ENCODE measurements around the gene FAM111B.
A peak's percentile ranks its signal among the peaks of the same experiment; 100 is the strongest.
"Not testable (repeated sequence)": the region's sequence is repeated elsewhere in the genome, so short reads cannot be mapped to it uniquely, and the experiment has no call there.

FAM111B gene

GRCh38 chr11:59081430-59082020 lies 25.5 kb upstream of the FAM111B start:
- H3K4me1 ChIP-seq (ENCODE audit: insufficient read depth, low read length); H3K27me3 ChIP-seq (ENCODE audit: insufficient read depth, low read length); H3K36me3 ChIP-seq (ENCODE audit: insufficient read depth, low read length); H2AFZ ChIP-seq (ENCODE audit: low read depth, low read length); H3K4me3 ChIP-seq (ENCODE audit: low read length); H3K9me3 ChIP-seq (ENCODE audit: low read length): not testable (repeated sequence)

- not testable (repeated sequence) for H3K4me1 ChIP-seq (ENCODE audit: insufficient read depth, low read length); H3K27me3 ChIP-seq (ENCODE audit: insufficient read depth, low read length); H3K9me3 ChIP-seq (ENCODE audit: low read length); H2AFZ ChIP-seq (ENCODE audit: low read depth, low read length); H3K4me3 ChIP-seq (ENCODE audit: low read length); H3K36me3 ChIP-seq (ENCODE audit: insufficient read depth, low read length)
Measured at GRCh38 chr11:59086007-59086406, 21.0 kb upstream of the FAM111B start, which contains the start of gene GLYATL1B. GLYATL1B (plus strand) TSS chr11:59086307; CDS start chr11:59086307, 0 bp downstream.

GRCh38 chr11:59088162-59088561 lies 18.9 kb upstream of the FAM111B start:
- no peaks in the 10 kb centered on the region for H3K4me1 ChIP-seq (ENCODE audit: insufficient read depth, low read length)
- H3K4me3 ChIP-seq (ENCODE audit: low read length), result no peak overlapping the region
- peaks cover 2% of the 10 kb centered on the region for H3K27me3 ChIP-seq (ENCODE audit: insufficient read depth, low read length)
- no peaks in the 10 kb centered on the region for H3K36me3 ChIP-seq (ENCODE audit: insufficient read depth, low read length)
- H3K9me3 ChIP-seq (ENCODE audit: low read length), result no peaks in the 10 kb centered on the region
- no peak overlapping the region for H2AFZ ChIP-seq (ENCODE audit: low read depth, low read length)

GRCh38 chr11:59093576-59093975 lies 13.5 kb upstream of the FAM111B start:
- H3K36me3 ChIP-seq (ENCODE audit: insufficient read depth, low read length); H3K4me3 ChIP-seq (ENCODE audit: low read length); H3K9me3 ChIP-seq (ENCODE audit: low read length); H3K27me3 ChIP-seq (ENCODE audit: insufficient read depth, low read length); H3K4me1 ChIP-seq (ENCODE audit: insufficient read depth, low read length); H2AFZ ChIP-seq (ENCODE audit: low read depth, low read length): not testable (repeated sequence)

- not testable (repeated sequence) for H3K27me3 ChIP-seq (ENCODE audit: insufficient read depth, low read length); H2AFZ ChIP-seq (ENCODE audit: low read depth, low read length); H3K9me3 ChIP-seq (ENCODE audit: low read length); H3K36me3 ChIP-seq (ENCODE audit: insufficient read depth, low read length); H3K4me3 ChIP-seq (ENCODE audit: low read length); H3K4me1 ChIP-seq (ENCODE audit: insufficient read depth, low read length)
Measured at GRCh38 chr11:59095225-59095624, 11.8 kb upstream of the FAM111B start.

- H3K4me3 ChIP-seq (ENCODE audit: low read length); H3K9me3 ChIP-seq (ENCODE audit: low read length); H3K36me3 ChIP-seq (ENCODE audit: insufficient read depth, low read length); H2AFZ ChIP-seq (ENCODE audit: low read depth, low read length); H3K27me3 ChIP-seq (ENCODE audit: insufficient read depth, low read length); H3K4me1 ChIP-seq (ENCODE audit: insufficient read depth, low read length): not testable (repeated sequence)
Measured at GRCh38 chr11:59095972-59096575, 11.0 kb upstream of the FAM111B start.

- peaks cover 3% of the 10 kb centered on the region for H3K27me3 ChIP-seq (ENCODE audit: insufficient read depth, low read length)
- H3K4me3 ChIP-seq (ENCODE audit: low read length), result no peak overlapping the region
- no peak overlapping the region for H2AFZ ChIP-seq (ENCODE audit: low read depth, low read length)
- no peaks in the 10 kb centered on the region for H3K36me3 ChIP-seq (ENCODE audit: insufficient read depth, low read length)
- no peaks in the 10 kb centered on the region for H3K4me1 ChIP-seq (ENCODE audit: insufficient read depth, low read length)
- no peaks in the 10 kb centered on the region for H3K9me3 ChIP-seq (ENCODE audit: low read length)
Measured at GRCh38 chr11:59097113-59097708, 9.8 kb upstream of the FAM111B start.

- H3K4me3 ChIP-seq (ENCODE audit: low read length); H2AFZ ChIP-seq (ENCODE audit: low read depth, low read length); H3K4me1 ChIP-seq (ENCODE audit: insufficient read depth, low read length); H3K36me3 ChIP-seq (ENCODE audit: insufficient read depth, low read length); H3K27me3 ChIP-seq (ENCODE audit: insufficient read depth, low read length); H3K9me3 ChIP-seq (ENCODE audit: low read length): not testable (repeated sequence)
Measured at GRCh38 chr11:59097938-59098337, 9.1 kb upstream of the FAM111B start.

- Histone ChIP-seq H2AFZ (ENCODE audit: low read depth, low read length) (no peak overlapping the region), H3K27me3 (ENCODE audit: insufficient read depth, low read length) (peaks cover 3% of the 10 kb centered on the region), H3K9me3 (ENCODE audit: low read length) (no peaks in the 10 kb centered on the region), H3K4me1 (ENCODE audit: insufficient read depth, low read length) (peaks cover 3% of the 10 kb centered on the region), H3K36me3 (ENCODE audit: insufficient read depth, low read length) (no peaks in the 10 kb centered on the region), H3K4me3 (ENCODE audit: low read length) (no peak overlapping the region)
Measured at GRCh38 chr11:59102259-59102765, 4.7 kb upstream of the FAM111B start.

- peaks cover 12% of the 10 kb centered on the region for H3K4me1 ChIP-seq (ENCODE audit: insufficient read depth, low read length)
- H3K27me3 ChIP-seq (ENCODE audit: insufficient read depth, low read length); H3K9me3 ChIP-seq (ENCODE audit: low read length): not testable (repeated sequence)
- peak overlapping the region; percentile 72 for H2AFZ ChIP-seq (ENCODE audit: low read depth, low read length)
- H3K4me3 ChIP-seq (ENCODE audit: low read length), result peak overlapping the region; percentile 65
- peaks cover 34% of the 10 kb centered on the region for H3K36me3 ChIP-seq (ENCODE audit: insufficient read depth, low read length)
Measured at GRCh38 chr11:59107721-59108120, 684 bp downstream of the FAM111B start.

- Histone ChIP-seq H3K9me3 (ENCODE audit: low read length) (peaks cover 4% of the 10 kb centered on the region), H3K4me3 (ENCODE audit: low read length) (no peak overlapping the region), H3K27me3 (ENCODE audit: insufficient read depth, low read length) (no peaks in the 10 kb centered on the region), H3K4me1 (ENCODE audit: insufficient read depth, low read length) (peaks cover 9% of the 10 kb centered on the region), H2AFZ (ENCODE audit: low read depth, low read length) (no peak overlapping the region), H3K36me3 (ENCODE audit: insufficient read depth, low read length) (peaks cover 61% of the 10 kb centered on the region)
Measured at GRCh38 chr11:59112494-59112893, 5.5 kb downstream of the FAM111B start.

GRCh38 chr11:59114344-59114743 lies 7.3 kb downstream of the FAM111B start:
- Histone ChIP-seq H3K4me3 (ENCODE audit: low read length) (no peak overlapping the region), H3K9me3 (ENCODE audit: low read length) (peaks cover 13% of the 10 kb centered on the region), H3K4me1 (ENCODE audit: insufficient read depth, low read length) (no peaks in the 10 kb centered on the region), H3K36me3 (ENCODE audit: insufficient read depth, low read length) (peaks cover 55% of the 10 kb centered on the region), H2AFZ (ENCODE audit: low read depth, low read length) (no peak overlapping the region), H3K27me3 (ENCODE audit: insufficient read depth, low read length) (no peaks in the 10 kb centered on the region)

GRCh38 chr11:59115553-59115952 lies 8.5 kb downstream of the FAM111B start:
- H2AFZ ChIP-seq (ENCODE audit: low read depth, low read length), result no peak overlapping the region
- no peak overlapping the region for H3K4me3 ChIP-seq (ENCODE audit: low read length)
- peaks cover 43% of the 10 kb centered on the region for H3K36me3 ChIP-seq (ENCODE audit: insufficient read depth, low read length)
- no peaks in the 10 kb centered on the region for H3K4me1 ChIP-seq (ENCODE audit: insufficient read depth, low read length)
- H3K27me3 ChIP-seq (ENCODE audit: insufficient read depth, low read length), result no peaks in the 10 kb centered on the region
- peaks cover 13% of the 10 kb centered on the region for H3K9me3 ChIP-seq (ENCODE audit: low read length)

All from neuron (in vitro differentiated cells).